ENCODE data around the gene ACADSB.

The ACADSB gene

GRCh38 chr10:123008355-123009104 is at the start of gene ACADSB, which contains the start of gene IKZF5:
TSS of gene ACADSB (plus strand) at chr10:123009006. CDS start at chr10:123009030, 24 bp downstream.
TSS of gene IKZF5 (minus strand) at chr10:123008795. CDS start at chr10:122998625, 10,170 bp downstream.
- DNase-seq (ENCODE audit: low spot score): peak; percentile 98

GRCh38 chr10:122962405-122962804 is 46.4 kb upstream of the ACADSB start:
- no peak for DNase-seq (ENCODE audit: low spot score)

- no peak for DNase-seq (ENCODE audit: low spot score)
Observed at GRCh38 chr10:122966879-122967278, 41.9 kb upstream of the ACADSB start.

GRCh38 chr10:122968698-122969097 is 40.1 kb upstream of the ACADSB start:
- no peak for DNase-seq (ENCODE audit: low spot score)

GRCh38 chr10:122974023-122974422 is 34.8 kb upstream of the ACADSB start:
- DNase-seq (ENCODE audit: low spot score): no peak

GRCh38 chr10:122974543-122975064 is 34.2 kb upstream of the ACADSB start:
- DNase-seq (ENCODE audit: low spot score): no peak

- peak; percentile 91 for DNase-seq (ENCODE audit: low spot score)
Observed at GRCh38 chr10:122980209-122981065, 28.4 kb upstream of the ACADSB start, which contains the start of gene PSTK. TSS of gene PSTK (plus strand) at chr10:122980401. CDS start at chr10:122980480, 79 bp downstream.

- DNase-seq (ENCODE audit: low spot score): peak; percentile 17
Observed at GRCh38 chr10:122981066-122981464, 27.7 kb upstream of the ACADSB start.

GRCh38 chr10:122983898-122984297 is 24.9 kb upstream of the ACADSB start:
- no peak for DNase-seq (ENCODE audit: low spot score)

- DNase-seq (ENCODE audit: low spot score): no peak
Observed at GRCh38 chr10:122984708-122985107, 24.1 kb upstream of the ACADSB start.

- DNase-seq (ENCODE audit: low spot score): no peak
Observed at GRCh38 chr10:122986335-122986734, 22.5 kb upstream of the ACADSB start.

- DNase-seq (ENCODE audit: low spot score): no peak
Observed at GRCh38 chr10:122988501-122988900, 20.3 kb upstream of the ACADSB start.

GRCh38 chr10:122990278-122990677 is 18.5 kb upstream of the ACADSB start:
- DNase-seq (ENCODE audit: low spot score): no peak

- no peak for DNase-seq (ENCODE audit: low spot score)
Observed at GRCh38 chr10:122992031-122992585, 16.7 kb upstream of the ACADSB start.

- no peak for DNase-seq (ENCODE audit: low spot score)
Observed at GRCh38 chr10:122993797-122994336, 14.9 kb upstream of the ACADSB start.

GRCh38 chr10:122995936-122996335 is 12.9 kb upstream of the ACADSB start:
- DNase-seq (ENCODE audit: low spot score): no peak

- no peak for DNase-seq (ENCODE audit: low spot score)
Observed at GRCh38 chr10:122997864-122998263, 10.9 kb upstream of the ACADSB start.

GRCh38 chr10:122998360-122998917 is 10.4 kb upstream of the ACADSB start:
- DNase-seq (ENCODE audit: low spot score): no peak

GRCh38 chr10:122998934-122999333 is 9.9 kb upstream of the ACADSB start:
- no peak for DNase-seq (ENCODE audit: low spot score)

- no peak for DNase-seq (ENCODE audit: low spot score)
Observed at GRCh38 chr10:122999347-122999746, 9.5 kb upstream of the ACADSB start.

GRCh38 chr10:123000155-123000554 is 8.7 kb upstream of the ACADSB start:
- no peak for DNase-seq (ENCODE audit: low spot score)

- DNase-seq (ENCODE audit: low spot score): no peak
Observed at GRCh38 chr10:123001370-123001769, 7.4 kb upstream of the ACADSB start.
